NT2/D1 (cell line): Measurements from ENCODE around the gene CA12.

Source experiments
- SUZ12 ChIP-seq: IDR thresholded peaks from 2 replicates; pipeline ENCODE4 v1.6.1; 2011; ENCODE audit not compliant: insufficient read length, insufficient read depth; ENCODE audit errors: extremely low read depth
- YY1 ChIP-seq: IDR thresholded peaks from 2 replicates; pipeline ENCODE4 v1.6.1; 2011; ENCODE audit not compliant: insufficient read length, insufficient read depth
- ZNF274 ChIP-seq: IDR thresholded peaks from 2 replicates; pipeline ENCODE4 v1.6.1; 2011; ENCODE audit warnings: mild to moderate bottlenecking, low read depth, low read length

DNA sequence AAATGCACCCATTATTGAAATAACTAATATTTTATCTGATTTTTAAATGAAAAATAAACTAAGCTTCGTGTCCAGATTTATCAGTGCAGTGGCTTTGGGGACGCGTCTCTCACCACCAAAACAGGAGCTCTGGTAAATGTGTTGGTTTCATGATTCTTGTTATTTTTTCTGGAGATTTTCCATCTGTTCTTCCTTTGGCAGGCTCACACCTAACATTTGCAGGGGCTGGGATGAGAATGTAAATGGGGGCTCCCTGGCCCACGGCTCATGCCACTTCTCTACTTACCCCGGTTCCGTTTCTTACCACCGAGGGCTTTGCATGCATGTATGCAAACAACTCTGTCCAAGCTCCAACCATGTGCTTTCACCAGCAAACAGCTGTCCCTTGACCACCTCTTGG lies 30.9 kb upstream of the CA12 start:
- no peak for TF ChIP-seq YY1
- TF ChIP-seq ZNF274 = no peak
- no peak for TF ChIP-seq SUZ12
